Nephron progenitor cell (in vitro differentiated cells): ENCODE data around the gene CLEC2D.
"Not testable (repeated sequence)": the region's sequence is repeated elsewhere in the genome, so short reads cannot be mapped to it uniquely, and the experiment has no call there.

Experiments used
- DNase-seq: peaks from one replicate; pipeline ENCODE4 v3.0.0; 2021
- H3K27ac Mint-ChIP-seq: 2 replicates; pipeline ENCODE4 v1.8.0; 2021; ENCODE audit warnings: mild to moderate bottlenecking, moderate library complexity, mixed read lengths
- H3K27me3 Mint-ChIP-seq: 2 replicates; pipeline ENCODE4 v1.8.0; 2021; ENCODE audit warnings: mild to moderate bottlenecking, low read depth, mixed read lengths; ENCODE audit not compliant: poor library complexity
- H3K36me3 Mint-ChIP-seq: 2 replicates; pipeline ENCODE4 v1.8.0; 2021; ENCODE audit warnings: low read depth, mixed read lengths
- H3K4me1 Mint-ChIP-seq: 2 replicates; pipeline ENCODE4 v1.8.0; 2021; ENCODE audit warnings: mixed read lengths
- H3K4me3 Mint-ChIP-seq: 2 replicates; pipeline ENCODE4 v1.8.0; 2021; ENCODE audit warnings: mild to moderate bottlenecking, moderate library complexity, mixed read lengths
- H3K9me3 Mint-ChIP-seq: 2 replicates; pipeline ENCODE4 v1.8.0; 2021; ENCODE audit warnings: mild to moderate bottlenecking, moderate library complexity, mixed read lengths
- CTCF ChIP-seq: fragments of 200-600 bp; sonication (generic); IDR thresholded peaks from 2 replicates; pipeline ENCODE4 v1.5.0; 2021; ENCODE audit warnings: antibody characterized with exemption

Gene CLEC2D

GRCh38 chr12:9667403-9668160, 1.9 kb upstream of the CLEC2D start:
- Mint-ChIP-seq H3K36me3 (peaks cover 74% of the 10 kb centered on the region), H3K4me3 (no peak overlapping the region), H3K4me1 (no peaks in the 10 kb centered on the region), H3K9me3 (peaks cover 6% of the 10 kb centered on the region), H3K27ac (no peak overlapping the region), H3K27me3 (no peaks in the 10 kb centered on the region)
- no peak for DNase-seq
- no peak for TF ChIP-seq CTCF

- Mint-ChIP-seq H3K36me3 (peaks cover 74% of the 10 kb centered on the region), H3K27ac (no peak overlapping the region), H3K4me3 (no peak overlapping the region), H3K4me1 (peaks cover 4% of the 10 kb centered on the region), H3K9me3 (peaks cover 6% of the 10 kb centered on the region), H3K27me3 (no peaks in the 10 kb centered on the region)
- no peak for DNase-seq
- TF ChIP-seq CTCF: no peak
Observed at GRCh38 chr12:9668161-9669018, 1.1 kb upstream of the CLEC2D start.

- Mint-ChIP-seq H3K9me3 (peaks cover 6% of the 10 kb centered on the region), H3K27ac (no peak overlapping the region), H3K4me1 (peaks cover 7% of the 10 kb centered on the region), H3K36me3 (peaks cover 69% of the 10 kb centered on the region), H3K27me3 (no peaks in the 10 kb centered on the region), H3K4me3 (no peak overlapping the region)
- no peak for TF ChIP-seq CTCF
- no peak for DNase-seq
Observed at GRCh38 chr12:9669019-9669326, 540 bp upstream of the CLEC2D start.

- peaks cover 20% of the 10 kb centered on the region for H3K9me3 Mint-ChIP-seq
- DNase-seq: not testable (repeated sequence)
Observed at GRCh38 chr12:9672340-9672739, 2.8 kb downstream of the CLEC2D start.

GRCh38 chr12:9673404-9674225, 4.1 kb downstream of the CLEC2D start:
- Mint-ChIP-seq H3K4me1 (peaks cover 7% of the 10 kb centered on the region), H3K36me3 (peaks cover 80% of the 10 kb centered on the region), H3K4me3 (no peak overlapping the region), H3K27ac (no peak overlapping the region), H3K27me3 (no peaks in the 10 kb centered on the region), H3K9me3 (peaks cover 21% of the 10 kb centered on the region)
- no peak for TF ChIP-seq CTCF
- no peak for DNase-seq

More at GRCh38 chr12:9672340-9672739, 2.8 kb downstream of the CLEC2D start:
- H3K27me3 Mint-ChIP-seq, H3K27ac Mint-ChIP-seq, H3K4me1 Mint-ChIP-seq, H3K4me3 Mint-ChIP-seq: not testable (repeated sequence)
- peaks cover 72% of the 10 kb centered on the region for H3K36me3 Mint-ChIP-seq

GRCh38 chr12:9674226-9674590, 4.7 kb downstream of the CLEC2D start:
- peaks cover 7% of the 10 kb centered on the region for H3K4me1 Mint-ChIP-seq
- H3K9me3 Mint-ChIP-seq: peaks cover 21% of the 10 kb centered on the region
- peak overlapping the region; percentile 22 for H3K27ac Mint-ChIP-seq
- no peaks in the 10 kb centered on the region for H3K27me3 Mint-ChIP-seq
- no peak overlapping the region for H3K4me3 Mint-ChIP-seq
- TF ChIP-seq CTCF: no peak
- peaks cover 85% of the 10 kb centered on the region for H3K36me3 Mint-ChIP-seq
- no peak for DNase-seq

- peaks cover 81% of the 10 kb centered on the region for H3K36me3 Mint-ChIP-seq
- peaks cover 27% of the 10 kb centered on the region for H3K9me3 Mint-ChIP-seq
- not testable (repeated sequence) for H3K27me3 Mint-ChIP-seq, DNase-seq, H3K27ac Mint-ChIP-seq, H3K4me3 Mint-ChIP-seq, H3K4me1 Mint-ChIP-seq
Observed at GRCh38 chr12:9682508-9682907, 13.0 kb downstream of the CLEC2D start.

- H3K27me3 Mint-ChIP-seq, H3K27ac Mint-ChIP-seq, DNase-seq, H3K4me1 Mint-ChIP-seq, H3K4me3 Mint-ChIP-seq: not testable (repeated sequence)
- peaks cover 27% of the 10 kb centered on the region for H3K9me3 Mint-ChIP-seq
- peaks cover 79% of the 10 kb centered on the region for H3K36me3 Mint-ChIP-seq
Observed at GRCh38 chr12:9682949-9683348, 13.4 kb downstream of the CLEC2D start.

GRCh38 chr12:9685366-9685765, 15.9 kb downstream of the CLEC2D start:
- H3K4me3 Mint-ChIP-seq, H3K4me1 Mint-ChIP-seq, DNase-seq, H3K27me3 Mint-ChIP-seq, H3K27ac Mint-ChIP-seq: not testable (repeated sequence)
- peaks cover 81% of the 10 kb centered on the region for H3K36me3 Mint-ChIP-seq
- peaks cover 27% of the 10 kb centered on the region for H3K9me3 Mint-ChIP-seq
